Stimulated activated effector memory CD8-positive, alpha-beta T cell treated with anti-CD3 and anti-CD28 coated beads, Interleukin-12 subunit alpha, Interleukin-12 subunit beta, amount 100 ng/mL, for 72 hours (primary cell): ENCODE measurements around the gene ANO9.
"Not testable (repeated sequence)": the region's sequence is repeated elsewhere in the genome, so short reads cannot be mapped to it uniquely, and the experiment has no call there.

Experiments used
- ATAC-seq: fragments of 150-1000 bp; cut with Tn5 transposase; 2 replicates; pipeline ENCODE4 v1.10.0; 2021
- DNase-seq, 2 donors: peaks; one replicate each; pipeline ENCODE4 v3.0.0; 2021 to 2022; ENCODE audit warnings: low spot score in 2 of 2
- H3K27ac Mint-ChIP-seq: one replicate; pipeline ENCODE4 v1.8.0; 2022; ENCODE audit warnings: mild to moderate bottlenecking, mixed read lengths
- H3K36me3 Mint-ChIP-seq: one replicate; pipeline ENCODE4 v1.8.0; 2022; ENCODE audit warnings: mild to moderate bottlenecking, mixed read lengths
- H3K4me1 Mint-ChIP-seq: one replicate; pipeline ENCODE4 v1.8.0; 2022; ENCODE audit warnings: mixed read lengths
- H3K4me3 Mint-ChIP-seq: one replicate; pipeline ENCODE4 v1.8.0; 2022; ENCODE audit warnings: mild to moderate bottlenecking, mixed read lengths
- H3K9me3 Mint-ChIP-seq: one replicate; pipeline ENCODE4 v1.8.0; 2022; ENCODE audit warnings: mixed read lengths

Gene ANO9

DNA sequence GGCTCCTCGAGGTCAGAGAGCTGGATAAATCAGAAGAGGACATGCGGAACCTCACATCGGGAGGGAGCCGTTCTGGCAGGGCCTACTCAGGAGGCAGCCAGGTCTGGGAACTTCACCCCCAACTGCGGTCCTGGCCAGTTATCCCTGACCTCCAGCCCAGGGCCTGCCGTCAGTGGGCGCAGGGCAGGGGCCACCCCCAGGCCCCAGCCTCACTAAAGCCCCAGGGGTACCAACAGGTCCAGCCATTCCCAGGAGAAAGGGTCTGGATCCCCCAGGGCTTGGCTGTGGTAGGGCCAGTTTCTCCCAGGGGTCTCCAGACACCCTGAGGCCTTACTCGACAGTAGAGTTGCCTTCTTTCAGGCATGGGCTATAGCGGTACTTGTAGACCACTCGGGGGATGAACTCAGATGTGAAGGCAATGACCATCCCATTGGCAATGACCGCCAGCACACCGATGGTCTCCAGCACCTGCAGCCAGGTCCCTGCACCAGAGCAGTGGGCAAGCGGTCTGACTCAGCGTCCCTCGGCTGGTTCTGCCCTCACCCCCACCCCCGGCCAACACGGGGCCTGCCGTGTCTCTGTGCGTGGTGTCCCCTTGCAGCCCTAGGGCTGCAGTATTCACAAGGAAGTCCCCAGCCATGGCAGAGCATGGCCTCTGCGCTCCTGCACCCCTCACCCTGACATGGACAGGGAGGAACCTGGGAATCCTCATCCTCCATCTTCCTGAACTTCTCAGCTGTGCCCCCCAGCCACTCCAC is 22.4 kb downstream of the ANO9 start:
- peaks cover 13% of the 10 kb centered on the region for H3K36me3 Mint-ChIP-seq
- H3K9me3 Mint-ChIP-seq = no peaks in the 10 kb centered on the region
- ATAC-seq (no peak), DNase-seq (peak in 1 of 2 donors; percentile 50)
- peak overlapping the region; percentile 40 for H3K27ac Mint-ChIP-seq
- peaks cover 21% of the 10 kb centered on the region for H3K4me1 Mint-ChIP-seq
- H3K4me3 Mint-ChIP-seq = no peak overlapping the region

DNA sequence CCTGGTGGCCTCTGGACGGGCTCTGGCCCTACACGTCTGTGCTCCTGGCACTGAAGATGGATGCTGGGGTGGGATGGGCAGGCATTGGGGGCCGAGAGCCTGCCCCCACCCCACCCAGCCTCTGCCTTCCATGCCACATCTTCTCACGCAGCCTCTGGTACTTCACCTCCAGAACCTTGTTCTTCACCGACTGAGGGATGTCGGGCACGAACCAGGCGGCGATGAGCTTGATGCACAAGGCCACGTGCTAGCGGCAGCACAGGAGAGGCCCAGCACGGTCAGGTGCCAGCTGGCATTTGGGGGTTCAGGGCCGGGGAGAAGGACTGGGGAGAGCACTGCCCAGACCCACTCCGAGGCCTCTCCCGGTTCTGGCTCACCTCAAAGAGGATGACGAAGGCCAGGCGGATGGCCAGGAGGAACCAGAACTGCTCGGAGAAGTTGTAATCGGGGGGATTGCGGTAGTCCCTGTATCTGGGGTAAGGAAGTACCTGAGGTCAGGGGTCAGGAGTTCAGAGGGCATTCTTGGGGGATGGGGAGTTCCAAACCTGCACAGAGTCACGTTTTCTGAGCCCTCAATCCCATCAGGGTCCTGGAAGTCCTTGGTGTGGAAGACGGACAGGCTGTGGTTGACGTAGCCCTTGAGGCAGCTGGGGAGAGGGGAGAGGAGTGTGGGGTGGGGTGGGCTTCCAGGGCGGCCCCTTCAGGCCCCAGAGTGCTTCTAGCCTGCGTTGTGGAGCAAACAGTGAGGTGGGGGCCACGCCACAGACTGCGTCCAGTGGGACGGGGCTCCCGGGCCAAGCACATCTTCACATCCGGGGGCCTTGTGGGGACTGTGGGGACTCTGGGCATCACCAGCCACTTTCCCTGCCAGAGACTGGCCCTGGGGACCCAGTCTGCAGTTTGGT is 23.2 kb downstream of the ANO9 start:
- Mint-ChIP-seq H3K9me3 (no peaks in the 10 kb centered on the region), H3K4me1 (peaks cover 29% of the 10 kb centered on the region), H3K36me3 (peaks cover 5% of the 10 kb centered on the region), H3K27ac (no peak overlapping the region), H3K4me3 (peak overlapping the region; percentile 84)
- ATAC-seq = no peak
- DNase-seq = peak in 1 of 2 donors; percentile 51

DNA sequence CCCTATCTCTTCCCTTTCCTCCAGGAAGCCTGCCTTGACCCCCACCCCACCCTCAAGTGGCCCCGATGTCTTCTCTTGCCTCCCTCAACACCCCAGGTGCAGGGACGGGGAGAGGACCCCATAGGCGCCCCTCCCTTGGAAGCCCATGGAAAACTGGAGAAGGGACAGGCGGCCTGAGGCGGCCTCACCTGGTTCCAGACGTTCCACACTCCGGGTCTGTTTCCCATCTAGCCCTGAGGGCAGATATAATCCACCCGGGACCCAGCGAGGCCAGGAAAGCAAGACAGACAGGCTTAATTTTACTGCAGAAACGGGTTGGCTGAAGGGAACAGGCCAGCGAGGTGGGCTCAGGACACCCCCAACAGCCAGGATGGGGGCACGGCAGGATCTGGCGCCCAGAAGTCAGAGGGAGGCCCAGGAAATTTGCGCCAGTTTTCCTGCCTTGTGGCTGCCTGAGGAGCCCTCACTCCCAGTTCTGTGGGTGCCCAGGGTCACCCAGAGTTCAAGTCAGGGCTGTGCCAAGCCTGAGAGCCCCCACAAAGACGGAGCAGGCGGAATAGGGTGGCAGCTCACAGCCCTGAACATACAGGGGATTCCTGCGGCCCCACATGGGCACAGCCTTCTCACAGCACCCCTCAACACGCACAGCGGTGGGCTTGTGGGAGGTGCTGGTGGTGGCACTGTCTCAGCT is 24.0 kb downstream of the ANO9 start:
- peak in 1 of 2 donors; percentile 55 for DNase-seq
- H3K4me1 Mint-ChIP-seq = peaks cover 37% of the 10 kb centered on the region
- peak overlapping the region; percentile 26 for H3K27ac Mint-ChIP-seq
- no peak for ATAC-seq
- peaks cover under 1% of the 10 kb centered on the region for H3K36me3 Mint-ChIP-seq
- no peaks in the 10 kb centered on the region for H3K9me3 Mint-ChIP-seq
- peak overlapping the region; percentile 84 for H3K4me3 Mint-ChIP-seq

DNA sequence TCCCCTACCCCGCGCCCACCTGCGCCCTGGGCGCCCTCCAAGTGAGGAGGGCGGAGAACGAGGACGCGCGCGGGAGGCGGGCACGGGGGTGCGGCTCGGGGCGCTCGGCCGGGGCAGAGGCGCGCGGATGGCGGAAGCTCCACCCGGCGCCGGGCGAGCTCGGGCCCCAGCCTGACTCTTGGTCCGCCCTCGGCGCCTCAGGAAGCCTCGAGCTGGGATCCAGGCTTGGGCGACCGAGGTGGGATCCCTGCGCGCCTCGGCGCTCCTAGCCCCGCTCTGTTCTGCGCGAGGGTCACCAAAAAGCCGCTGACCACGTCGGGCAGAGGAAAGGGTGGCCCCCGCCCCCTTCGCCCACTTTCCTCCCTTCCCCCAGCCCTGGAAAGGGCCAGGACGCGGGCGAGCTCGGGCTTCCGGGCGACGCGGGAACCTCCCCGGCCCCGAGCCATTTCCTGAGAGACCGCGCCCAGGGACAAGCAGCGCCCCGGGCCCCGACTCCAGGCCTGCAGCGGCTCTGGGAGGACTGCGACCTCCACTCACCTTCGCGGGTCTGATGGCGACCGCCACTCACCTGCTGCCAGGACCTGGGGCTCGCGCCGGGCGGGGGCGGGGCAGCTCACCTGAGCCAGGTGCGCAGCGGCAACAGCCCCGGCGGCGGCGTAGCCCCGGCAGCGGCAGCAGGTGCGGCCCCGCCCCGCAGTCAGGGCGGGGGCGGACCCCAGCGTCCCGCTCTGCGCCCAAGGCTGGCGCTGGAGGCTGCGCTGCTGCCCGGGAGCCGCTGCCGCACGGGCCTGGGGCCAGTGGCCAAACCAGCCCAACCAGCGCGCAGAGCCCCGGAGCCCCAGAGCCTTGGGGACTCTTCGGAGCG is 24.8 kb downstream of the ANO9 start:
- peaks cover 39% of the 10 kb centered on the region for H3K4me1 Mint-ChIP-seq
- ATAC-seq (peak; percentile 60), DNase-seq (peak in 1 of 2 donors; percentile 77)
- H3K27ac Mint-ChIP-seq = peak overlapping the region; percentile 64
- H3K36me3 Mint-ChIP-seq = no peaks in the 10 kb centered on the region
- peak overlapping the region; percentile 84 for H3K4me3 Mint-ChIP-seq
- no peaks in the 10 kb centered on the region for H3K9me3 Mint-ChIP-seq

DNA sequence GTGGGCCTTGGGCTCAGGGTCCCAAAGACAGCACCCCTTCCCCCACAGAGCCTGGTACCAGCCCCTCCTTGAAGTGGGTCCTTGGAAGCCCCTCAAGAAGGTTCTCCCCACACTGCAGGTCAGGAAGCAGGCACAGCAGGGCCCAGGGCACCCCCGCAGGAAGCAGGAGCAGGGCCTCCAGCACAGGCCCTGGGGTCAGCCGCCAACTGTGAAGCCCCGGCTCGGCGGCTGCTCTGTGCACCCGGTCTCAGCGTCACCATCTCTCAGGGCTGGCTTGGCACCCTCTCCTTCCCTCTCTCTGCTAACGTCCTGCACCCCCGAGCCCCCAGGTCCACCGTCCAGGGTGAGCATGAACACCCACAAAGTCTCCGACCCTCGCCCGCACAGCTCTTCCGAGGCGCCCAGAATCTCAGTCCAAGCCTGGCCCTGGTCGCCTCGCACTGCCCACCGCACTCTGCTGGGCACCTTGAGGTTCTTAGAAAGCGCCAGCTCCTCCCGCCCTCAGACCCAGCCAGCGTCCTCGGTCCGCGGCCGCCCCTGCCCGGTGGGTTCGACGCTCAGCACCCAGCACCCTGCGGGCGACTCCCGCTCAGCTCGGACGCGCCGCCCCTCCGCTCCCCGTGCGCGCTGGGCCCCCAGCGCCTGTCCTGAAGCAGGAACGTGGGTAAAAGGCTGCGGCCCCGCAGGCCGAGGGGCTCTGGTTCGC is 25.6 kb downstream of the ANO9 start:
- Mint-ChIP-seq H3K36me3 (no peaks in the 10 kb centered on the region), H3K9me3 (no peaks in the 10 kb centered on the region)
- no peak for DNase-seq

DNA sequence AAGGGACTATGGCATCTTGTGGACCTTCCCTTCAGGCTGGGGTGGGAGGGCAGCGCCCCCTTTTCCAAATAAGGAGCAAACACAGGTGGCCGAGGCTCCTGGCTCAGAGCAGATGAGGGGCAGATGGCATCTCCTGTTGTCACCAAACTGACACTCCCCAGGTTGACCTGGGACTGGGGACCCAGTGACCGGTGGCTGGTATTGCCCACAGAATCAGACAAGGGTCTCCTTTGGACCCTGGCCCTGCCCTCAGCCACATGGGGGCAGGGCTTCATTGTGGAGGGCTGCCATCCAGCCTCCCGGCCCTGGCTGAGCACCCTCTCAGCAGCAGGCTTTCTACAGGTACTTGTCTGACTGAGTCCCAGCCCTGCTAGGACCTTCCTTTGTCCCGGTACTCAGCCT is 26.2 kb downstream of the ANO9 start:
- H3K9me3 Mint-ChIP-seq = no peaks in the 10 kb centered on the region
- H3K4me1 Mint-ChIP-seq = peaks cover 39% of the 10 kb centered on the region
- peak overlapping the region; percentile 64 for H3K27ac Mint-ChIP-seq
- H3K4me3 Mint-ChIP-seq = peak overlapping the region; percentile 84
- H3K36me3 Mint-ChIP-seq = no peaks in the 10 kb centered on the region
- no peak for ATAC-seq
- peak in 1 of 2 donors; percentile 70 for DNase-seq

More for the DNA sequence above, 25.6 kb downstream of the ANO9 start:
- peak overlapping the region; percentile 64 for H3K27ac Mint-ChIP-seq
- H3K4me1 Mint-ChIP-seq = peaks cover 39% of the 10 kb centered on the region
- H3K4me3 Mint-ChIP-seq = peak overlapping the region; percentile 84
- peak; percentile 4 for ATAC-seq

DNA sequence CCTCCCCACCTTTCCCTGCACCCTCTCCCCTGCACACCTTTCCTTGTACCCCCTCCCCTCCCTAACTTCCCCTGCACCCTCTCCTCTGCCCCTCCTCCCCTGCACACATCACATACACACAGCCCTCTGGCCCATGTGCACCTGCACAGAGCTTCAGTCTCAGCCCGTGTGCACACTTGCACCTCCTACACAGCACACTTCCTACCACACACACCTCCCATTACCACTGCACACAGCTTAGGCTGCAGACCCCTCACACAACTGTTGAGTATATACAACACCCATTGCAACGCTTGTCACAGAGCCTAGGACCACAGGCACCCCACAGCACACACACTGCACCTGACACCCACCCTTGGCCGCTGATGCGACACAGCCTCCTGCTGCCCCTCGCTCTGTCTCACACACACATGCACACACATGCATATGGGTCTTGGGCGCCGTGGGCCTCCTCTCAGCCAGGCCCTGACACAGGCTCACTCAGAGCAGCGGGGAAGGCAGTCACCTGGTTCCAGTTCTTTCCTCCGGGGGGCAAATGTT is 27.4 kb downstream of the ANO9 start:
- no peak for DNase-seq
- no peaks in the 10 kb centered on the region for H3K9me3 Mint-ChIP-seq
- H3K36me3 Mint-ChIP-seq = no peaks in the 10 kb centered on the region
- H3K4me3 Mint-ChIP-seq = peak overlapping the region; percentile 84
- peak; percentile 58 for ATAC-seq
- H3K27ac Mint-ChIP-seq = peak overlapping the region; percentile 64
- H3K4me1 Mint-ChIP-seq = peaks cover 39% of the 10 kb centered on the region

DNA sequence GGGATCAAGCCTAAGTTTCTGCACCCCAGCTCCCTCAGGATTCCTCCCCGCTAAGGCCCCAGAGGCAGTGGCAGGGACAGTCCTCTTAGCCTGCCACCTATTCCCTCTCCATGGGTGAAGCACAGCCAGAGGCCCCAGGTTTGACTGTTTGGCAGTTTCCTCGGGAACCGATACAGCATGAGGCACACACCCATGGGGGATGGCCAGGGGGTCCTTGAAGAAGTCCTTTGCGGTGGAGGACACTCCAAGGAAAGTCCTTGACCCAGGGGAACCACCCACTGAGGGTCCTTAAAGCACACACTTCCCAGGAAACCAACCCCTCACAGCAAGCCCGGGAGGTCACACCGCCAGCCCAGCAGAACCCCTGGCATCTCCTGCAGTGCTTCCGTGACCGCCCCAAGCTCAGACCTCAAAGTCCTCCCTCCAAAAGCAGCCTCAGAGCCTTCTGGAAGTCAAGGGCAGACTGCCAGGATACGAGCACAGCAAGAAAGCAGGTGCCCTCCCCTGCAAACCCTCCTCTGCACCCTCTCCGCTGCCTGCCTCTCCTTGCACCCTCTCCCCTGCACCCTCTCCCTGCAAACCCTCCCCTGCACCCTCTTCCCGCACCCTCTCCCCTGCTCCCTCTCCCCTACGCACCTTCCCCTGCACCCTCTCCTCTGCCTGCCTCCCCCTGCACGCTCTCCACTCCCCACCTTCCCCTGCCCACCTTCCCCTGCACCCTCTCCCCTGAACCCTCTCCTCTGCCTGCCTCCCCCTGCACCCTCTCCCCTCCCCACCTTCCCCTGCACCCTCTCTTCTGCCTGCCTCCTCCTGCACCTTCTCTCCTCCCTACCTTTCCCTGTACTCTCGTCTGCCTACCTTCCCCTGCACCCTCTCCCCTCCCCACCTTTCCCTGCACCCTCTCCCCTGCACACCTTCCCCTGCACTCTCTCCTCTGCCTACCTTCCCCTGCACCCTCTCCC is 28.4 kb downstream of the ANO9 start:
- H3K4me3 Mint-ChIP-seq = peak overlapping the region; percentile 84
- peak overlapping the region; percentile 43 for H3K27ac Mint-ChIP-seq
- ATAC-seq (no peak), DNase-seq (no peak)
- no peaks in the 10 kb centered on the region for H3K9me3 Mint-ChIP-seq
- no peaks in the 10 kb centered on the region for H3K36me3 Mint-ChIP-seq
- peaks cover 39% of the 10 kb centered on the region for H3K4me1 Mint-ChIP-seq

DNA sequence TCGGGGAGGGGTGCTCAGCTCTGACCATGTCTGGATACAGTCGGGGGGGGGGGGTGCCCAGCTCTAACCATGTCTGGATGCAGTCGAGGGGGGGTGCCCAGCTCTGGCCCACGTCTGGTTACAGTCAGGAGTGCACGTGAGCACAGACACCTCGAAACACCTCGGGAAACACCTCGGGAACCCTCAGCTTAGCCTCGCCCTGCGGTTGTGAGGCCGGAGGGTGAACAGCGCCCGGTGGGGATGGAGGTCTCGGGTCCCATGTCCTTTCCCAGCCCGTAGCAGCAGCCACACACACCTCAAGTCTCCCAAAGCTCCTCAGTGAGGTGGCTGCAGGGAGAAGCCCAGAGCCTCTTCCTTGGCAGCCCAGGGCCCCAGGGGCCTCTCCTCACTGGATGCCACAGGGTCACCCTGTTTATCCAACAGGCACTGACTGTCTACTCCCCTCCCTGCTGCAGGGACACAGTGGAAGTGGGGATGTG is 29.1 kb downstream of the ANO9 start:
- H3K4me3 Mint-ChIP-seq = peak overlapping the region; percentile 84
- DNase-seq (no peak), ATAC-seq (no peak)
- no peaks in the 10 kb centered on the region for H3K9me3 Mint-ChIP-seq
- H3K27ac Mint-ChIP-seq = no peak overlapping the region
- peaks cover 39% of the 10 kb centered on the region for H3K4me1 Mint-ChIP-seq
- no peaks in the 10 kb centered on the region for H3K36me3 Mint-ChIP-seq

DNA sequence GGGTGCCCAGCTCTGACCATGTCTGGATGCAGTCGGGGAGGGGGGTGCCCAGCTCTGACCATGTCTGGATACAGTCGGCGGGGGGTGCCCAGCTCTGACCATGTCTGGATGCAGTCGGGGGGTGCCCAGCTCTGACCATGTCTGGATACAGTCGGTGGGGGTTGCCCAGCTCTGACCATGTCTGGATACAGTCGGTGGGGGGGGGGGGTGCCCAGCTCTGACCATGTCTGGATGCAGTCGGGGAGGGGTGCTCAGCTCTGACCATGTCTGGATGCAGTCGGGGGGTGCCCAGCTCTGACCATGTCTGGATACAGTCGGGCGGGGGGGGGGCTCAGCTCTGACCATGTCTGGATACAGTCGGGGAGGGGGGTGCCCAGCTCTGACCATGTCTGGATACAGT is 30.3 kb downstream of the ANO9 start:
- not testable (repeated sequence) for H3K36me3 Mint-ChIP-seq, DNase-seq, H3K4me3 Mint-ChIP-seq, H3K9me3 Mint-ChIP-seq, ATAC-seq, H3K27ac Mint-ChIP-seq
- peaks cover 39% of the 10 kb centered on the region for H3K4me1 Mint-ChIP-seq

DNA sequence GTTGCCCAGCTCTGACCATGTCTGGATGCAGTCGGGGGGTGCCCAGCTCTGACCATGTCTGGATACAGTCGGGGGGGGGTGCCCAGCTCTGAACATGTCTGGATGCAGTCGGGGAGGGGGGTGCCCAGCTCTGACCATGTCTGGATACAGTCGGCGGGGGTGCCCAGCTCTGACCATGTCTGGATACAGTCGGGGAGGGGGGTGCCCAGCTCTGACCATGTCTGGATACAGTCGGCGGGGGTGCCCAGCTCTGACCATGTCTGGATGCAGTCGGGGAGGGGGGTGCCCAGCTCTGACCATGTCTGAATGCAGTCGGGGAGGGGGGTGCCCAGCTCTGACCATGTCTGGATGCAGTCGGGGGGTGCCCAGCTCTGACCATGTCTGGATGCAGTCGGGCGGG is 31.1 kb downstream of the ANO9 start:
- not testable (repeated sequence) for H3K27ac Mint-ChIP-seq, H3K4me3 Mint-ChIP-seq, ATAC-seq, DNase-seq, H3K9me3 Mint-ChIP-seq, H3K36me3 Mint-ChIP-seq
- H3K4me1 Mint-ChIP-seq = peaks cover 31% of the 10 kb centered on the region

DNA sequence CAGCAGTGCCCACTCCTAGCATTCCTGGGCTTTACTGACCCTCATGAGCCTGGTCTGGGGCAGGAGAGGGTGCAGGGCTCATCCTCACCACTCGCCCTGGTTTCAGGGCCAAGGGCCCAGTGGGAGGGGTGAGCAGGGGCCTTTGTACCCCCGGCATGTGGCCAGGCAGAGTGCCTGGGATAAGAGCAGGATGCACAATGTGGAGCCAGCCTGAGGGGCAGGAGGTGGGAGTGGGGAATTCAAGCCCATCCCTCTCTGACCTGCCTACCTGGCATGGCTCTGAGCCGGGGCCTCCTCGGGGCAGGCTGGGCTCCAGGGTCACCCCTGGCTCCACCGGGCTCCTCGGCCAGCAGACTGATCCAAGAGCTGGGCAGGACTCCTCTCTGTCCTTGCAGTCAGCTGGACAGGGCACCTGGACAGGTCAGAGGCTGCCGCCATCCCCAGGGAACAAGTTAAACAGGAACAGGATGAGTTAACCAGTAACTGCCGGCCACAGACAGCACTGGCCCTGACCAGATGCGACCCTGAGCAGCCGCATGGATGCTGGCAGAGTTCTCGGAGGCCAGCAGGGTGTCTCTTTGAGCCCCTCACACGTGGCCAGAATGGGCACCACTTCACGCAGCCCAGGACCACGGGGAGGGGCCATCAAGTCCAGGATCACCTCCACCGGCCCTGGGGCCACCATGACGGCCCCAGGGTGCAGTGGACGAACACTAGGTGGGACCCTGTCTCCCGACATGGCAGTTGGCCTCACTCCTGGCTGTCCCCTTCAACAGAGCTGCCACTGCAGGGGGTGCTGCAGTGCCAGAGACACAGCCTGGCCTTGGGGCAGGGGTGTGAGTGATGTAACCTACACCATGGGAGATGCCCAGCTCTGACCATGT is 32.0 kb downstream of the ANO9 start:
- Mint-ChIP-seq H3K4me1 (peaks cover 28% of the 10 kb centered on the region), H3K4me3 (no peak overlapping the region), H3K36me3 (peaks cover 9% of the 10 kb centered on the region), H3K27ac (peak overlapping the region; percentile 43), H3K9me3 (no peaks in the 10 kb centered on the region)
- ATAC-seq (no peak), DNase-seq (no peak)
